WERI-Rb-1 (cell line): ENCODE results near the gene TLE2.
"Not testable (repeated sequence)": the region's sequence is repeated elsewhere in the genome, so short reads cannot be mapped to it uniquely, and the experiment has no call there.

Experiments used
- DNase-seq: peaks from one replicate; pipeline ENCODE4 v3.0.0-alpha.2; 2020
- H3K27ac ChIP-seq: fragments of 250-450 bp; sonication (Bioruptor Pico); 2 replicates; pipeline ENCODE4 v1.5.1; 2020; ENCODE audit warnings: mild to moderate bottlenecking, moderate library complexity
- H3K27me3 ChIP-seq: fragments of 250-450 bp; sonication (Bioruptor Pico); 2 replicates; pipeline ENCODE4 v1.5.1; 2021; ENCODE audit warnings: mild to moderate bottlenecking, low read depth, moderate library complexity; ENCODE audit not compliant: insufficient read depth, severe bottlenecking
- H3K36me3 ChIP-seq: fragments of 250-450 bp; sonication (Bioruptor Pico); 2 replicates; pipeline ENCODE4 v1.5.1; 2020; ENCODE audit warnings: mild to moderate bottlenecking, moderate library complexity
- H3K4me3 ChIP-seq: 2 replicates; pipeline ENCODE4 v1.5.1; 2011; ENCODE audit warnings: low read depth, mild to moderate bottlenecking, control low read depth, low read length
- H3K9me3 ChIP-seq: fragments of 250-450 bp; sonication (Bioruptor Pico); 2 replicates; pipeline ENCODE4 v1.5.1; 2021; ENCODE audit warnings: mild to moderate bottlenecking, moderate library complexity; ENCODE audit not compliant: severe bottlenecking
- CTCF ChIP-seq: IDR thresholded peaks from 2 replicates; pipeline ENCODE4 v1.5.1; 2011; ENCODE audit warnings: low read depth, mild to moderate bottlenecking, control low read depth, inconsistent platforms, low read length

The TLE2 gene

DNA sequence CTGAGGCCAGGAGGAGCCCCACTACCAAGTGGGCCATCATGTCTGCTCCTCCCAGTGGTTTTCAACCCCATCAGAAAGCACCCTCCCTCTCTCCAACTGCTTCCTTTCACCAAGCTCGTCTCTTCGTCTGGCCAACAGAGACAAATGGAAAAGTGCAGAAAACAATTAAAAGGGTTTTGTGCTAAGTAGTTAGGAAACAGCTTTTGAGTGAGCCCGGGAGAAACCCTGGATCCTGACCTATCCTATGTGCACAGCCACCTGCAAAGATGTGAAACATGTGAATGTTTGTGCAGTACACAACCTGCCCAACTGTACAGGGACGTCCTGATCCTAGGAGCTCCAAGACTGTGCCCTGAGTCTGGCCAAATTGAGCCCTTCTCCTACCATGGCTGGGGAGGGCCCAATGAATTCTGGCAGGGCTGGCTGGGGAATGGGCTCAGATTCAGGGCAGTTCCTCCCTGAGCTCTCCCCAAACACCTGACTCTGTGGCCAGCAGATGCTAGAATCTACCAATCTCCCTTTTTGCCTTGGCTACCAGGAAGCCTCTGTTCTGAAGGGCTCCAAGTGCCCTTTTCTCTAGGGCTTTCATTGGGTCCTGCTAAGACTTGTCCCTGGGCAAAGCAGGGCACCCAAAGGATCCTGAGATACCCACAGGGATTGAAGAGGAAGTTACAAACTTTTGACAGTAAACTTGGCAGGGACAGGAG is 25.3 kb upstream of the TLE2 start:
- Histone ChIP-seq H3K4me3 (no peak overlapping the region), H3K36me3 (peaks cover 62% of the 10 kb centered on the region), H3K9me3 (no peaks in the 10 kb centered on the region), H3K27ac (peak overlapping the region; percentile 41), H3K27me3 (no peaks in the 10 kb centered on the region)
- TF ChIP-seq CTCF, result no peak
- DNase-seq, result no peak

GRCh38 chr19:3053780-3054179 is 24.7 kb upstream of the TLE2 start:
- H3K27ac ChIP-seq, result peak overlapping the region; percentile 41
- H3K4me3 ChIP-seq, result no peak overlapping the region
- H3K9me3 ChIP-seq, result no peaks in the 10 kb centered on the region
- peaks cover 56% of the 10 kb centered on the region for H3K36me3 ChIP-seq
- TF ChIP-seq CTCF, result no peak
- no peak for DNase-seq
- no peaks in the 10 kb centered on the region for H3K27me3 ChIP-seq

- Histone ChIP-seq H3K27me3 (no peaks in the 10 kb centered on the region), H3K4me3 (no peak overlapping the region), H3K27ac (peak overlapping the region; percentile 41), H3K36me3 (peaks cover 50% of the 10 kb centered on the region), H3K9me3 (no peaks in the 10 kb centered on the region)
- DNase-seq, result no peak
- TF ChIP-seq CTCF, result no peak
Observed at GRCh38 chr19:3053218-3053621, 24.1 kb upstream of the TLE2 start.

GRCh38 chr19:3050016-3050415 is 20.9 kb upstream of the TLE2 start:
- not testable (repeated sequence) for H3K27ac ChIP-seq, DNase-seq, H3K4me3 ChIP-seq, H3K27me3 ChIP-seq, H3K9me3 ChIP-seq
- peaks cover 22% of the 10 kb centered on the region for H3K36me3 ChIP-seq

- no peaks in the 10 kb centered on the region for H3K9me3 ChIP-seq
- H3K27ac ChIP-seq, result no peak overlapping the region
- no peak for DNase-seq
- H3K36me3 ChIP-seq, result peaks cover 13% of the 10 kb centered on the region
- H3K4me3 ChIP-seq, result no peak overlapping the region
- TF ChIP-seq CTCF, result no peak
- no peaks in the 10 kb centered on the region for H3K27me3 ChIP-seq
Observed at GRCh38 chr19:3049089-3049488, 20.0 kb upstream of the TLE2 start.

DNA sequence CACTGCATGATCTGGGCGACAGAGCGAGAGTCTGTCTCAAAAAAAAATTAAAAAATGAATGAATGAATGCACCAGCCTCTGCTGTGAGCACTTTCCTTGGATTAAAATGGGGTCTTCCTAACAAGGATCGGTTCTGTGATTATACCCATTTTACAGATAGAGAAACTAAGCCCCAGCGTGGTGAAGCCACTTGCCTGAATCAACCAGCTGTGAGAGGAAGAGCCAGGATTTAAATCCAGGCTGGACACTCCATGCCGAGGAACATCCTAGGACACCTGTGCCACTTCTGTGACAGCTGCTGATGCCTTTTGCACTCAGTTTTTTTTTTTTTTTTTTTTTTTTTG is 19.1 kb upstream of the TLE2 start:
- peak overlapping the region; percentile 58 for H3K4me3 ChIP-seq
- TF ChIP-seq CTCF, result no peak
- no peaks in the 10 kb centered on the region for H3K9me3 ChIP-seq
- no peaks in the 10 kb centered on the region for H3K27me3 ChIP-seq
- DNase-seq, result no peak
- H3K27ac ChIP-seq, result peak overlapping the region; percentile 67
- peaks cover 9% of the 10 kb centered on the region for H3K36me3 ChIP-seq
